ENCODE measurements around the gene STIMATE.

Gene STIMATE

GRCh38 chr3:52817221-52817620 lies 80.1 kb downstream of the STIMATE start:
- no peak for DNase-seq (ENCODE audit: low read depth)

- DNase-seq (ENCODE audit: low read depth) = no peak
These were observed 80.7 kb downstream of the STIMATE start for GRCh38 chr3:52816654-52817053.

GRCh38 chr3:52816199-52816598 lies 81.1 kb downstream of the STIMATE start:
- DNase-seq (ENCODE audit: low read depth) = no peak

GRCh38 chr3:52813810-52814209 lies 83.5 kb downstream of the STIMATE start:
- no peak for DNase-seq (ENCODE audit: low read depth)

GRCh38 chr3:52811452-52812011 lies 85.8 kb downstream of the STIMATE start:
- no peak for DNase-seq (ENCODE audit: low read depth)

DNA sequence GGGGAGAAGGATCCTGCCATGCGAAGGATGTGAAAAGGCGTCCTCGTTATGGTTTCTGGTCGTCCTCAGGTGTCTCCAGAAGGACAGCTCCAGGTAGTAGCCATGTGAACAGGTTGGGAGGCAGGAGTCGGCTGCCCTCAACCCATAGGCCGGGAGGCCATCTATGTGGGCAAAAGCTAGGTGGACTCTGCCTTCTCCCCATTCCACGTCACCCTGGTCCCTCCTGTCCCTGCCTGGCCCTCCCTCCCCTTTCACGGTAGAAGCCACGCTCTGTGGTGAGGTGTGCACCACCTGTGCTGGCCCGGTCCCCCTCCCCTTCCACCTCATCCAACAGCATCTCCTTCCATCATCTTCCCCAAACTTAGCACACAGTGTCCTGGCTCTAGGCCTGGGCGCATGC lies 86.4 kb downstream of the STIMATE start:
- no peak for DNase-seq (ENCODE audit: low read depth)

GRCh38 chr3:52809662-52810377 lies 87.5 kb downstream of the STIMATE start:
- no peak for DNase-seq (ENCODE audit: low read depth)

GRCh38 chr3:52809149-52809548 lies 88.2 kb downstream of the STIMATE start:
- no peak for DNase-seq (ENCODE audit: low read depth)

DNA sequence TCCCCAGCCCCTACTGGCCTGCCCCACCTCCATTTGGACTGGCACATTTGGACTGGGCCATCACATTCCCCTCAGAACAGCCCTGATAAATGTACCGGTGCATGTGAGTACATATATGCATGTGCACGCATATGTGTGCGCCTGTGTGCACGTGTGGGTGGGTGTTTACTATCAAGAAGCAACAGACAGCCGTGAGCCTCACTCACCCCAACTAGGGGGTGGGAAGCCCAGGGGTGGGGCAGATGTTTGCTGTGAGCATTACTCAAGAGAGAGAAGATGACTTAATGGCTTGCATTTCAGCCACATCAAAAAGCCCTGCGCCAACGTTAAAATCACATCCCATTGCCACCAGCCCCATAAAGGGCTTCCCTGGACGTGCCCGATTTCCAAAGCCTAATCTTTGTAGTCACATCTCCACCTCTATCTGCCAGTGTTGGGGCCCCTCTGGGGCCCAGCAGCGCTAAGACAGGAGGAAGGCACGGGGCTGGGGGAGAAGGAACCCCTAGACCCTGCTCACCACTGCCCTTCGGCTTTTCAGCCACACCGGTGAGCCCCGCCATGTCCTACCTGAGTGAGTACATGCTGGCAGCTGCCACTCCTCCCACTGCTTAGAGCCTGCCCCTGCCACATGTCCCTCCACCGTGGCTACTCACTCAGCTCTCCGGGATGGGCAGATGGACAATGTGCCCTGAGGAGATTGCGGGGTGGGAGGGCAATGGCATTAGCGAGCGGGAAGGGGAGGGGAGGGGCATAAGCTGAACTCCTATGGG lies 91.9 kb downstream of the STIMATE start:
- no peak for DNase-seq (ENCODE audit: low read depth)

DNA sequence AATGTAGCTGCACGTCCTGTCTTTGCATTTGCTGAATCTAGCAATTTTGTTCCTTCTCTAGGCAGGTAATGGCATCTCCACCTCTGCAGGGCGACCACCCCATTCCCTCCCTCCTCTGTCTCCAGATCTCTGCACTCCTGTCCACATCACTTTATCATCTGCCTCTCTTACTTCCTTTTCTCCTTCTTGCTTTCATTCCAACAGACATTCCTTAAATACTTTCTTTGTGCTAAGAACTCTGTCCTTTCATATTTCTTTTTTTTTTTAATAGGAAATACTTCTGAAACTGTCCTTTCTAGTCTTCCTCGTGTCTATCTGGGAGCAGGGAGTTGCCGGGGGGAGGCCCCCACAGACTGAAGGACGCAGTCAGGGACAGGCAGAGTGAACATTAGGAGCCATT lies 95.5 kb downstream of the STIMATE start:
- no peak for DNase-seq (ENCODE audit: low read depth)

- no peak for DNase-seq (ENCODE audit: low read depth)
These were observed 97.3 kb downstream of the STIMATE start for GRCh38 chr3:52800079-52800478.

GRCh38 chr3:52798978-52799476 lies 98.3 kb downstream of the STIMATE start:
- no peak for DNase-seq (ENCODE audit: low read depth)

DNA sequence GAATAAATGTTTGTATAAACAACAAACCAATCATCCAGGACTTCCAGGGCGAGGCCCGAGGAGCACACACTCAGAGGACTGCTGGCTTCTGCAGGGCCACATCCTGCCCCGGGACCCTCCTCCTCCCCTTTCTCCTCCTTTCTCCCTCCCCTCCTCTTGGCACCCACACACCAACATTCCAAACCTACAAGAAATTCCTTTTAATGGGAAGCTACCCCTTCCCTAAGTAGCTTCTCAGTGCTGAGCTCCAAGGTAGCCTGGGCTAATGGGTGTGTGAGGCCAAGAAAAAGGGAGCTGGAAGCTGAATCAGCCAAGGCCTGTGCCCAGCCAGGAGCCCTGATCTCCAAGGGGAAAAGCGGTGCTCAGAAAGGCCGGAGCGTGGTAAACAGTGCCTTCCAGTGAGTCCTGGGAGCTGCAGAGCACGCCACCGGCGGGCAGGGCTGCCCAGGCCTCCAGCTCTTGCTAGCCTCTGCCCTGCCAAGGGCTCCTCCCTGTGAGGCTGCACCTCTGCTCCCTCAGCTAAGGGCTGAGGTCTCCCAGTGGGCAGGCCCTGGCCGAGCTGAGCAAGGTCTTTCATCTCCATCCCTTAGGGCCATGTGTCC lies 98.9 kb downstream of the STIMATE start:
- DNase-seq (ENCODE audit: low read depth) = no peak

GRCh38 chr3:52796411-52796810 lies 100.9 kb downstream of the STIMATE start:
- DNase-seq (ENCODE audit: low read depth) = no peak

GRCh38 chr3:52795298-52795900 lies 101.9 kb downstream of the STIMATE start:
- no peak for DNase-seq (ENCODE audit: low read depth)

DNA sequence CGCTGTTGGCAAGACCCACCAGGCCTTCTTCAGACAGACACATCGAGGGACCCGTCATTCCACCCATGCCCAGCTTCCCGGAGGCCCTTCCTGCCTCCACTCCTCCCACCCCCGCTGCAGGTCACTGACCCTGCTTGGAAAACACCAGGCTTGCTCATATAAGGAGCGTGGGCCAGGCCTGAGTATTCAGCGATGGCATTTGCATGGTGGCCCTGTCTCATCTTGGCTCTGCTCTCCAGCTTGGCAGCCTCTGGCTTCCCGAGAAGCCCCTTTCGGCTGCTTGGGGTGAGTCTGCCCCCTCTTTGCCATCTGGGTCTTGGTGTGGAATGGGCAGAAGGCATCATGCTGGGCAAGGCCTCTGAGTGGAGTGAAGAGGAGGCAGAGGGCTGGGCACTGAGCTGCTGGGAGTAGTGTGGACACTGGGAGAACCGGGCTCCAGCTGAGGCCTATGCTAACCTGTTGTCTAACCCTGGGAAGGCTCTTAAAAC lies 102.7 kb downstream of the STIMATE start, which contains the start of gene ITIH3:
ITIH3 (plus strand) TSS at position 185 of the 488 bp plus-strand sequence; CDS start at position 193, 8 bp downstream.
- no peak for DNase-seq (ENCODE audit: low read depth)

- no peak for DNase-seq (ENCODE audit: low read depth)
These were observed 103.4 kb downstream of the STIMATE start for GRCh38 chr3:52793702-52794611.

GRCh38 chr3:52792961-52793695 lies 104.2 kb downstream of the STIMATE start:
- peak; percentile 19 for DNase-seq (ENCODE audit: low read depth)

- no peak for DNase-seq (ENCODE audit: low read depth)
These were observed 104.9 kb downstream of the STIMATE start for GRCh38 chr3:52792413-52792812.

GRCh38 chr3:52791928-52792327 lies 105.4 kb downstream of the STIMATE start:
- DNase-seq (ENCODE audit: low read depth) = no peak

All from GM04504 (cell line).